Measurements from ENCODE around the gene HSP90B1. TPM values are rescaled to one million over a fixed set of nuclear protein-coding genes. Genes with fewer than 3 reads are reported as not detected.
A peak's percentile ranks its signal among the peaks of the same experiment; 100 is the strongest.

Gene HSP90B1
- total and polyA plus RNA-seq, 8 donors = 270 to 736 (median 411) TPM

DNA sequence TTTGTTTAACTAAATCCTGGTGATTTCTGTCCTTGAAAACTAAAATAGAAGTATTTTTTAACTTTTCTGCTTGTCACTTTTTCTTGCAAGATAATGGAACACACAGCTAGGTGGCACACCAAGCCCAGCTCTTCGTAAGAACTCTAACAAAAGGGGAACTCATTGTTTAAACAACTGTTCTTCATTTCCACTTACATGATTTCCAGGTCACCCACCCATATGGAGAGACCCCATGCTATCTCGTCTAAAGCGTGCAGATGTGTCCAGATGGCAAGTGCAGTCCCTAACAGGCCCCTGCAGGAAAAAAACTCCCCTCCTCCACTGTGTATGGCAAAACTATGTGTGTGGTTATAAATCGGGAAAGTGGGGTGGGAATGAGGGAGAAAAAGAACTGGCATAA is 45.9 kb upstream of the HSP90B1 start:
- H3K4me3 ChIP-seq = no peak overlapping the region
- H3K9me3 ChIP-seq = no peaks in the 10 kb centered on the region
- H3K36me3 ChIP-seq = no peaks in the 10 kb centered on the region
- no peak overlapping the region for H3K27ac ChIP-seq
- 50 to 51% methylated on average over 4 of the region's 4 CpGs for WGBS, 2 donors
- TF ChIP-seq, protein P1, sequence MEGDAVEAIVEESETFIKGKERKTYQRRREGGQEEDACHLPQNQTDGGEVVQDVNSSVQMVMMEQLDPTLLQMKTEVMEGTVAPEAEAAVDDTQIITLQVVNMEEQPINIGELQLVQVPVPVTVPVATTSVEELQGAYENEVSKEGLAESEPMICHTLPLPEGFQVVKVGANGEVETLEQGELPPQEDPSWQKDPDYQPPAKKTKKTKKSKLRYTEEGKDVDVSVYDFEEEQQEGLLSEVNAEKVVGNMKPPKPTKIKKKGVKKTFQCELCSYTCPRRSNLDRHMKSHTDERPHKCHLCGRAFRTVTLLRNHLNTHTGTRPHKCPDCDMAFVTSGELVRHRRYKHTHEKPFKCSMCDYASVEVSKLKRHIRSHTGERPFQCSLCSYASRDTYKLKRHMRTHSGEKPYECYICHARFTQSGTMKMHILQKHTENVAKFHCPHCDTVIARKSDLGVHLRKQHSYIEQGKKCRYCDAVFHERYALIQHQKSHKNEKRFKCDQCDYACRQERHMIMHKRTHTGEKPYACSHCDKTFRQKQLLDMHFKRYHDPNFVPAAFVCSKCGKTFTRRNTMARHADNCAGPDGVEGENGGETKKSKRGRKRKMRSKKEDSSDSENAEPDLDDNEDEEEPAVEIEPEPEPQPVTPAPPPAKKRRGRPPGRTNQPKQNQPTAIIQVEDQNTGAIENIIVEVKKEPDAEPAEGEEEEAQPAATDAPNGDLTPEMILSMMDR (IDR thresholded peaks at IDR 0.05) = peak in 1 of 4 donors; percentile 15
- no peaks in the 10 kb centered on the region for H3K27me3 ChIP-seq
- H3K4me1 ChIP-seq = no peaks in the 10 kb centered on the region
- intact Hi-C loops (cut with DNase I) = loop anchor here in 1 of 3 donors (10.0 kb wide), 1 partner anchor 220 kb away; no protein-coding TSS in a partner anchor
- DNase-seq (no peak), FAIRE-seq (no peak), ATAC-seq (peak in 3 of 4 donors; percentile 51 to 61 (median 59))

DNA sequence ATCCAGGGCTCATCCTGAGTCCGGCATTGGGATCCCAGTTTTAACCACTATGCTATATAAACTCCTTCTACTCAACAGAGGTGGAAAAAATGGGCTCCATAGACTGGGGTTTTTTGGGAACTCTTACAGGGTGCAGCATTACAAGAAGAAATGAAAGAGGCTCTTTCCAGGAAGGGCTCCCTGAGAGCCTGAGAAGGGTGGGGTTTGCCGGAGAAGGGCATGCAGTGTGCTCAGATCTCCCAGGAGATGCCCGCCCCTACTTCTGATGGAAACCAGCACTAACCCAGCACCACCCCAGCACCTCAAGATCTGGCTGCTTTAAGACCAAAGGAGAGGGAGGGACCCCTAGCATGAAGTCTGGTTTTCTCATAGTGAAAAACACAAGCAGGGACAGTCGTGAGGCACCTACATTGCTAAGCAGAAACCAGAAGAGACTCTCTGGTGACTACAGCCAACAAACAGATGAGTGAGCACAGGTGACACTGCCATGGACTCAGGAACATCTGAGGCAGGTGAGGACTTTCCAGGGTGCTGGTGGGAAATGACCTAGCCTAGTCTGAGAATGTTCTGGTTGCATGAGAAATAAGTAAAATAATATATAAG is 43.9 kb upstream of the HSP90B1 start:
- Histone ChIP-seq H3K4me1 (no peaks in the 10 kb centered on the region), H3K27ac (no peak overlapping the region), H3K36me3 (no peaks in the 10 kb centered on the region), H3K9me3 (no peaks in the 10 kb centered on the region), H3K4me3 (no peak overlapping the region), H3K27me3 (no peaks in the 10 kb centered on the region)
- intact Hi-C loops (cut with DNase I) = loop anchor here in 1 of 3 donors (10.0 kb wide), 1 partner anchor 219 kb away; no protein-coding TSS in a partner anchor
- FAIRE-seq (no peak), DNase-seq (no peak), ATAC-seq (no peak)
- 56 to 74% methylated on average over 4 of the region's 4 CpGs for WGBS, 2 donors
- TF ChIP-seq, protein P1 (IDR thresholded peaks at IDR 0.05) = no peak

DNA sequence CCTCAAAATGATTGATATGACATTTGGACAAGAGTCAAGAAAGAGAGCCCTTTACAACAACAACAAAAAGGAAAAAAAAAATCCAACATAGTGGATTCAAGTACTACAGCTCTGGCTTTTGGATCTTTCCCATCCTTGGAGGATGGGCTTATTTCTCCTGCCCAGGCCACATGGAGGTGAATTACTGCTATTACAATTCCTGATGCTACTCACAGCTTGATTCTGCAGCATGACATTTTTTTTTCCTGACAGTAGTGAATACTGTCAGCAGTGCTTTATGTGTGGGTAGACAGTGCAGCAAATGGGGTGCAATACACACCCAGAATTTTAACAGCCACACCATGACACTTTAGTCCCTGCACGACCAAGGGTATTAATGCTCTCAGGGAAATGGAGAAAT is 42.5 kb upstream of the HSP90B1 start:
- ATAC-seq (no peak), FAIRE-seq (no peak), DNase-seq (no peak)
- Histone ChIP-seq H3K36me3 (no peaks in the 10 kb centered on the region), H3K4me3 (no peak overlapping the region), H3K9me3 (no peaks in the 10 kb centered on the region), H3K4me1 (no peaks in the 10 kb centered on the region), H3K27me3 (no peaks in the 10 kb centered on the region), H3K27ac (no peak overlapping the region)
- TF ChIP-seq, protein P1 (IDR thresholded peaks at IDR 0.05) = no peak
- 57 to 79% methylated on average over 1 of the region's 1 CpG for WGBS, 2 donors
- intact Hi-C loops (cut with DNase I) = loop anchor here in 1 of 3 donors (10.0 kb wide), 1 partner anchor 217 kb away; no protein-coding TSS in a partner anchor

- TF ChIP-seq, protein P1 (IDR thresholded peaks at IDR 0.05) = no peak
- Histone ChIP-seq H3K27ac (no peak overlapping the region), H3K27me3 (no peaks in the 10 kb centered on the region), H3K36me3 (no peaks in the 10 kb centered on the region), H3K4me3 (no peak overlapping the region), H3K9me3 (no peaks in the 10 kb centered on the region), H3K4me1 (no peaks in the 10 kb centered on the region)
- WGBS, 2 donors = 68% methylated on average over 3 of the region's 3 CpGs
- DNase-seq (no peak), FAIRE-seq (no peak), ATAC-seq (no peak)
- intact Hi-C loops (cut with DNase I) = no loop called here
Measured at GRCh38 chr12:103897316-103897715, 32.9 kb upstream of the HSP90B1 start.

- H3K27me3 ChIP-seq = no peaks in the 10 kb centered on the region
- TF ChIP-seq, protein P1 (IDR thresholded peaks at IDR 0.05) = no peak
- FAIRE-seq = no peak
- WGBS, 2 donors = 77% methylated on average over 7 of the region's 7 CpGs
- no peak overlapping the region for H3K4me3 ChIP-seq
- H3K36me3 ChIP-seq = no peaks in the 10 kb centered on the region
- no peaks in the 10 kb centered on the region for H3K4me1 ChIP-seq
- intact Hi-C loops (cut with DNase I) = no loop called here
- H3K9me3 ChIP-seq = no peaks in the 10 kb centered on the region
- no peak for ATAC-seq
- no peak overlapping the region for H3K27ac ChIP-seq
- DNase-seq = no peak
Measured at GRCh38 chr12:103901518-103902173, 28.6 kb upstream of the HSP90B1 start.
